ENCODE data around the gene MAK.
A peak's percentile ranks its signal among the peaks of the same experiment; 100 is the strongest.

Gene MAK

DNA sequence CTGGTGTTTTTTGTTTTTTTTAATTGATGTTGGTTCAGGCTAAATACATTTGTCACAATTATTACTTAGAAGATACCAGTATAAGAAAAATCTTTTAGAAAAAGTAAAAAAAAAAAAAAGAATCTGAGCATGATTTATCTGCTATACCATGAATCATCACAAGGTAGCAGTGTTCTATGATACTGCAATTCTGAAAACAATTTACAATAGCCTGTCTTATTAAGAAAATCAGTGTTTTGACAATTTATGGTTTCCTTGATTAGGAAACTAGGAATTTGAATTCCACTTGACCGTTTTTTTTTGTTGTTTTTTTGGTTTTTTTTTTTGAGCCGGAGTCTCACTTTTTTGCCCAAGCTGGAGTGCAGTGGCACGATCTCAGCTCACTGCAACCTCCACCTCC lies 9.3 kb upstream of the MAK start:
- Histone ChIP-seq H3K36me3 (ENCODE audit: control insufficient read depth, insufficient read depth, low read length) (no peaks in the 10 kb centered on the region), H3K4me3 (replicated peaks; ENCODE audit: low read depth, low read length) (no peak overlapping the region), H3K27me3 (replicated peaks; ENCODE audit: control insufficient read depth, insufficient read depth, low read length) (no peaks in the 10 kb centered on the region)
- TF ChIP-seq, protein P1, sequence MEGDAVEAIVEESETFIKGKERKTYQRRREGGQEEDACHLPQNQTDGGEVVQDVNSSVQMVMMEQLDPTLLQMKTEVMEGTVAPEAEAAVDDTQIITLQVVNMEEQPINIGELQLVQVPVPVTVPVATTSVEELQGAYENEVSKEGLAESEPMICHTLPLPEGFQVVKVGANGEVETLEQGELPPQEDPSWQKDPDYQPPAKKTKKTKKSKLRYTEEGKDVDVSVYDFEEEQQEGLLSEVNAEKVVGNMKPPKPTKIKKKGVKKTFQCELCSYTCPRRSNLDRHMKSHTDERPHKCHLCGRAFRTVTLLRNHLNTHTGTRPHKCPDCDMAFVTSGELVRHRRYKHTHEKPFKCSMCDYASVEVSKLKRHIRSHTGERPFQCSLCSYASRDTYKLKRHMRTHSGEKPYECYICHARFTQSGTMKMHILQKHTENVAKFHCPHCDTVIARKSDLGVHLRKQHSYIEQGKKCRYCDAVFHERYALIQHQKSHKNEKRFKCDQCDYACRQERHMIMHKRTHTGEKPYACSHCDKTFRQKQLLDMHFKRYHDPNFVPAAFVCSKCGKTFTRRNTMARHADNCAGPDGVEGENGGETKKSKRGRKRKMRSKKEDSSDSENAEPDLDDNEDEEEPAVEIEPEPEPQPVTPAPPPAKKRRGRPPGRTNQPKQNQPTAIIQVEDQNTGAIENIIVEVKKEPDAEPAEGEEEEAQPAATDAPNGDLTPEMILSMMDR (IDR thresholded peaks at IDR 0.05; ENCODE audit: insufficient read depth, low read length, poor library complexity, severe bottlenecking) = peak; percentile 25
- no peak for DNase-seq (ENCODE audit: extremely low read depth, insufficient read length)

DNA sequence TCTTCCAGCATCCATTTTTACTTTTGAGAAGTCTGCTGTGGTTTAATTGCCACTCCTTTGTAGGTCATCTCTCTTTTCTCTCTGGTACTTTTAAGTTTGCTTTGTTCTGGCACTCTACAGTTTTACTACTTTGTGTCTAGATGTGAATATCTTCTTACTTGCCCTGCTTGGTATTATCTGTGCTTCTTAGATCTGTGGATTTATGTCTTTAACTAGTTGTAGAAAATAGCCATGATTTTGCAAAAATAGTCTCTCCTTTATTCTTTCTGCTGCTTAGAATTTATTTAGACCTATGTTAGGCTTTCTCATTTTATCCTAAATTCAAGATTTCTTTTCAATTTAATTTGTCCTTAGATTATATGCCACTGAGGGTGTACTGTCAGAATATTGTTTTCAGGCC lies 5.2 kb upstream of the MAK start:
- TF ChIP-seq, protein P1 (IDR thresholded peaks at IDR 0.05; ENCODE audit: insufficient read depth, low read length, poor library complexity, severe bottlenecking) = no peak
- Histone ChIP-seq H3K36me3 (ENCODE audit: control insufficient read depth, insufficient read depth, low read length) (no peaks in the 10 kb centered on the region), H3K27me3 (replicated peaks; ENCODE audit: control insufficient read depth, insufficient read depth, low read length) (no peaks in the 10 kb centered on the region), H3K4me3 (replicated peaks; ENCODE audit: low read depth, low read length) (no peak overlapping the region)
- no peak for DNase-seq (ENCODE audit: extremely low read depth, insufficient read length)

- H3K27me3 ChIP-seq (replicated peaks; ENCODE audit: control insufficient read depth, insufficient read depth, low read length) = no peaks in the 10 kb centered on the region
- peak; percentile 65 for DNase-seq (ENCODE audit: extremely low read depth, insufficient read length)
- no peaks in the 10 kb centered on the region for H3K36me3 ChIP-seq (ENCODE audit: control insufficient read depth, insufficient read depth, low read length)
- TF ChIP-seq, protein P1 (IDR thresholded peaks at IDR 0.05; ENCODE audit: insufficient read depth, low read length, poor library complexity, severe bottlenecking) = no peak
- peak overlapping the region; percentile 78 for H3K4me3 ChIP-seq (replicated peaks; ENCODE audit: low read depth, low read length)
Measured at GRCh38 chr6:10838794-10839333, 525 bp upstream of the MAK start.

- TF ChIP-seq, protein P1 (IDR thresholded peaks at IDR 0.05; ENCODE audit: insufficient read depth, low read length, poor library complexity, severe bottlenecking) = no peak
- DNase-seq (ENCODE audit: extremely low read depth, insufficient read length) = peak; percentile 28
- H3K27me3 ChIP-seq (replicated peaks; ENCODE audit: control insufficient read depth, insufficient read depth, low read length) = no peaks in the 10 kb centered on the region
- peak overlapping the region; percentile 78 for H3K4me3 ChIP-seq (replicated peaks; ENCODE audit: low read depth, low read length)
- H3K36me3 ChIP-seq (ENCODE audit: control insufficient read depth, insufficient read depth, low read length) = no peaks in the 10 kb centered on the region
Measured at GRCh38 chr6:10837622-10837994, 731 bp downstream of the MAK start.

- H3K36me3 ChIP-seq (ENCODE audit: control insufficient read depth, insufficient read depth, low read length) = no peaks in the 10 kb centered on the region
- H3K4me3 ChIP-seq (replicated peaks; ENCODE audit: low read depth, low read length) = peak overlapping the region; percentile 78
- DNase-seq (ENCODE audit: extremely low read depth, insufficient read length) = no peak
- TF ChIP-seq, protein P1 (IDR thresholded peaks at IDR 0.05; ENCODE audit: insufficient read depth, low read length, poor library complexity, severe bottlenecking) = no peak
- no peaks in the 10 kb centered on the region for H3K27me3 ChIP-seq (replicated peaks; ENCODE audit: control insufficient read depth, insufficient read depth, low read length)
Measured at GRCh38 chr6:10837009-10837621, 1.2 kb downstream of the MAK start.
